Breast epithelium (tissue), 4 donors: ENCODE results near the gene GPATCH2. TPM values are rescaled to one million over a fixed set of nuclear protein-coding genes. Genes with fewer than 3 reads are reported as not detected.

ENCODE experiments used
- DNase-seq, 2 donors: peaks; one replicate each; pipeline ENCODE4 v3.0.0-alpha.2; 2019; ENCODE audit warnings: low spot score in 2 of 2
- H3K27ac ChIP-seq, 2 donors: fragments of 200-600 bp; sonication (generic) in 1 of 2; one replicate each; pipeline ENCODE4 v1.5.1; 2016 to 2019; ENCODE audit warnings: mild to moderate bottlenecking in 1 of 2
- H3K27me3 ChIP-seq, 2 donors: fragments of 200-600 bp; sonication (generic) in 1 of 2; one replicate each; pipeline versions ENCODE4 v1.5.1 to v1.6.0; 2017 to 2019; ENCODE audit warnings: control low read depth in 1 of 2, mild to moderate bottlenecking in 1 of 2
- H3K36me3 ChIP-seq: fragments of 200-600 bp; one replicate; pipeline ENCODE4 v1.5.1; 2019
- H3K4me1 ChIP-seq, 2 donors: fragments of 200-600 bp; sonication (generic); one replicate each; pipeline ENCODE4 v1.5.1; 2016 to 2019; ENCODE audit warnings: control low read depth in 1 of 2
- H3K4me3 ChIP-seq, 3 donors: fragments of 200-600 bp; sonication (generic); 1 replicate in 2 of 3; 2 replicates in 1 of 3; pipeline ENCODE4 v1.5.1; 2016 to 2019; ENCODE audit warnings: mild to moderate bottlenecking in 3 of 3, moderate library complexity in 2 of 3
- H3K9me3 ChIP-seq, 2 donors: fragments of 200-600 bp; sonication (generic) in 1 of 2; one replicate each; pipeline ENCODE4 v1.5.1; 2016 to 2019; ENCODE audit warnings: control low read depth in 1 of 2
- POLR2A ChIP-seq: fragments of 450-650 bp; IDR thresholded peaks from one replicate; pipeline ENCODE4 v1.6.1; 2016; ENCODE audit warnings: antibody characterized with exemption, mild to moderate bottlenecking, moderate library complexity
- POLR2AphosphoS5 ChIP-seq, 3 donors: sonication (generic); formaldehyde crosslinking; IDR thresholded peaks; one replicate each; pipeline ENCODE4 v1.6.1; 2017; ENCODE audit warnings: antibody characterized with exemption in 3 of 3
- intact Hi-C: fragments of 100-400 bp; cut with DNase I; formaldehyde crosslinking; loops from one replicate; pipeline ENCODE4 v1.15.1; 2023; ENCODE audit warnings: low total_unique reads
- total RNA-seq, 3 donors: library from RNA; depleted of rRNA; stranded (reverse); fragments of >200 nt; gene quantifications; one replicate each; pipeline ENCODE4 v1.1.0, GENCODE V29; 2016
- TF ChIP-seq, protein P1 (sequence below), 3 donors: fragments of 450-650 bp; IDR thresholded peaks; one replicate each; pipeline ENCODE4 v1.5.1; 2016 to 2017; ENCODE audit warnings: antibody characterized with exemption in 3 of 3, mild to moderate bottlenecking in 3 of 3, moderate library complexity in 3 of 3

Gene GPATCH2
- total RNA-seq, 3 donors from 2014 or later = 12.0 to 29.3 (median 23.9) TPM

DNA sequence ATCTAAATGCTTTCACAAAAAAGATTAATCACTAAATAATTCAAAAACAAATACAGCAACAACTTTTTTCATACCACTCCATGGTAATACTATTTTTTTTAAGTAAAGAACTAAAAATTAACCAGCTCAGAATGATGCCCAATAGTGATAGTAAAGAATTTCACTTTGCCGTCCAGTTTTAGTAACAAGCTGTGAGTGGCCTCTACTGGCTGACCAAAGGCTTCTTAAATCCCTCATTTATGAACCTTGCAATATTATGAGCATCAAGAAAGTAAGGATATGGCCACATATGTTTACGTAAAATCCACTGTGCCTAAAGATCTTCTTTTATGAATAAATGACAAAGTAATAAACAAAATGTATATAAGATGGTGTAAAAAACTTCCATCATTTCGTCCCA, 108.6 kb downstream of the GPATCH2 start:
- H3K27ac ChIP-seq = no peak overlapping the region
- TF ChIP-seq POLR2A (no peak), POLR2AphosphoS5 (IDR thresholded peaks at IDR 0.05) (no peak)
- TF ChIP-seq, protein P1, sequence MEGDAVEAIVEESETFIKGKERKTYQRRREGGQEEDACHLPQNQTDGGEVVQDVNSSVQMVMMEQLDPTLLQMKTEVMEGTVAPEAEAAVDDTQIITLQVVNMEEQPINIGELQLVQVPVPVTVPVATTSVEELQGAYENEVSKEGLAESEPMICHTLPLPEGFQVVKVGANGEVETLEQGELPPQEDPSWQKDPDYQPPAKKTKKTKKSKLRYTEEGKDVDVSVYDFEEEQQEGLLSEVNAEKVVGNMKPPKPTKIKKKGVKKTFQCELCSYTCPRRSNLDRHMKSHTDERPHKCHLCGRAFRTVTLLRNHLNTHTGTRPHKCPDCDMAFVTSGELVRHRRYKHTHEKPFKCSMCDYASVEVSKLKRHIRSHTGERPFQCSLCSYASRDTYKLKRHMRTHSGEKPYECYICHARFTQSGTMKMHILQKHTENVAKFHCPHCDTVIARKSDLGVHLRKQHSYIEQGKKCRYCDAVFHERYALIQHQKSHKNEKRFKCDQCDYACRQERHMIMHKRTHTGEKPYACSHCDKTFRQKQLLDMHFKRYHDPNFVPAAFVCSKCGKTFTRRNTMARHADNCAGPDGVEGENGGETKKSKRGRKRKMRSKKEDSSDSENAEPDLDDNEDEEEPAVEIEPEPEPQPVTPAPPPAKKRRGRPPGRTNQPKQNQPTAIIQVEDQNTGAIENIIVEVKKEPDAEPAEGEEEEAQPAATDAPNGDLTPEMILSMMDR (IDR thresholded peaks at IDR 0.05) = no peak
- H3K9me3 ChIP-seq = no peaks in the 10 kb centered on the region
- no peaks in the 10 kb centered on the region for H3K36me3 ChIP-seq
- no peaks in the 10 kb centered on the region for H3K4me1 ChIP-seq
- H3K27me3 ChIP-seq = no peaks in the 10 kb centered on the region
- H3K4me3 ChIP-seq = no peak overlapping the region
- no peak for DNase-seq
- intact Hi-C loops = no loop called here

DNA sequence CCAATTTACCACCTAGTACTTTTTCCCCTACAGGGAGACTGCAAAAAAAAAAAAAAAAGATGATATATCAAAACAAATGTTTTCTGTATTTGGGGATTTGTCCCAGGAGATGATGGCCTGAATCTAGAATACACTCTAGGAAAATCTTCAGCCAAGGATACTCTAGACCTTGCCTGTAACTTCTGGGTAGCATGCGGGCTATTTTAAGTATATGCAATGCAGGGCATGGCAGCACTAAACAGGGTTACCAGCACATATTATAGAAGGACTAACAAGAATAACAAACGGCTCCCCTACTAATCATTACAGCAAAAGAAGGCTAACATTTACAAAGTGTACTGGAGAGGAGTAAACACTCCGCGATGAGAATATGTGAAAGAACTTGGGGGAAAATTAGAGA, 109.6 kb downstream of the GPATCH2 start:
- Histone ChIP-seq H3K4me3 (no peak overlapping the region), H3K27ac (no peak overlapping the region), H3K4me1 (no peaks in the 10 kb centered on the region), H3K36me3 (no peaks in the 10 kb centered on the region), H3K27me3 (no peaks in the 10 kb centered on the region), H3K9me3 (no peaks in the 10 kb centered on the region)
- DNase-seq = no peak
- TF ChIP-seq, protein P1 (IDR thresholded peaks at IDR 0.05) = no peak
- TF ChIP-seq POLR2AphosphoS5 (IDR thresholded peaks at IDR 0.05) (no peak), POLR2A (no peak)
- intact Hi-C loops = no loop called here

DNA sequence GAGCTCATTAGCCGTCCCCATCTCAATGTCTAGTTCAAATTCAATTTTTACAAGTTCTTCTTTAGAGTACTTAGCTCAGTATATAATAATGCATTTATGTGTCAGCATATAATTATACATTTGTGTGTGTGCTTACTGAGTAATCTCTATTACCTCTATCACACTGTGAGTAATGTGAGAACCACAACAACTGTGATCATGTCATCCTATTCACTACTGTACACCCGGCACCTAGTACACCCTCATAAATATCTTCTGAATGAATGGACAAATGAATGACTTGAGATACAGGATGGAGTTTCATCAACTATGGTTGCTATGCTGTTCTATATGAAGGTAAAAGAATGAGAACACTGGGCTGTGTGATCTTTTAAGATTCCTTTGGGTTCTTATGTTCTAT, 124.0 kb downstream of the GPATCH2 start:
- Histone ChIP-seq H3K27ac (no peak overlapping the region), H3K27me3 (no peaks in the 10 kb centered on the region), H3K4me1 (no peaks in the 10 kb centered on the region), H3K9me3 (no peaks in the 10 kb centered on the region), H3K36me3 (no peaks in the 10 kb centered on the region), H3K4me3 (no peak overlapping the region)
- no peak for DNase-seq
- intact Hi-C loops = no loop called here
- no peak for TF ChIP-seq POLR2A
- TF ChIP-seq, protein P1 (IDR thresholded peaks at IDR 0.05) = no peak
- TF ChIP-seq POLR2AphosphoS5 (IDR thresholded peaks at IDR 0.05) = no peak

GRCh38 chr1:217498209-217498608, 132.7 kb downstream of the GPATCH2 start:
- Histone ChIP-seq H3K27me3 (no peaks in the 10 kb centered on the region), H3K4me1 (no peaks in the 10 kb centered on the region), H3K36me3 (no peaks in the 10 kb centered on the region), H3K27ac (no peak overlapping the region), H3K4me3 (no peak overlapping the region), H3K9me3 (no peaks in the 10 kb centered on the region)
- no peak for DNase-seq
- TF ChIP-seq, protein P1 (IDR thresholded peaks at IDR 0.05) = no peak
- TF ChIP-seq POLR2A = no peak
- no peak for TF ChIP-seq POLR2AphosphoS5 (IDR thresholded peaks at IDR 0.05)
- intact Hi-C loops = no loop called here

DNA sequence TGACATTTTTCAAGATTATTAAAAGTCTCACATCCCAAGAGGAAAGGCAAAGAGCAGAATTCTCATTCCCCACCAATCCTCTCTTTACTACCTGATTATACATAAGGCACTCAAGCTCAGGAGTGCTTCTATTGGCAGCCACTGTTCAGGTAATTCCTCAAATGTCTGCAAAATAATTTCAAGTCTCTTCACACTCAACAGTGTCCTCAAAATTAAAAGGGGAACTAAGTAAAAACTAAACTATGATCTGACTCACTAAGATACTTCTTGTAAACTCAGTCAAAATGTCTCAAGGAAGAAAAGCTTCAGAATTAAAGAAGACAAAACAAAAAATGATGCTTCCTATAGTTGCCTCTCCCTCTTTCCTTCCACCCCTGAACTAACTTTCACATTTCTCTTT, 135.6 kb downstream of the GPATCH2 start:
- H3K27me3 ChIP-seq = no peaks in the 10 kb centered on the region
- no peak overlapping the region for H3K27ac ChIP-seq
- intact Hi-C loops = no loop called here
- TF ChIP-seq, protein P1 (IDR thresholded peaks at IDR 0.05) = no peak
- no peaks in the 10 kb centered on the region for H3K9me3 ChIP-seq
- H3K4me1 ChIP-seq = no peaks in the 10 kb centered on the region
- no peak for DNase-seq
- no peaks in the 10 kb centered on the region for H3K36me3 ChIP-seq
- no peak overlapping the region for H3K4me3 ChIP-seq
